ENCODE results near the gene PEPD. TPM values are rescaled to one million over a fixed set of nuclear protein-coding genes. Genes with fewer than 3 reads are reported as not detected.
A peak's percentile ranks its signal among the peaks of the same experiment; 100 is the strongest.

PEPD gene
- total and polyA plus RNA-seq, 2 experiments from 2014 or later = 141 to 175 TPM

DNA sequence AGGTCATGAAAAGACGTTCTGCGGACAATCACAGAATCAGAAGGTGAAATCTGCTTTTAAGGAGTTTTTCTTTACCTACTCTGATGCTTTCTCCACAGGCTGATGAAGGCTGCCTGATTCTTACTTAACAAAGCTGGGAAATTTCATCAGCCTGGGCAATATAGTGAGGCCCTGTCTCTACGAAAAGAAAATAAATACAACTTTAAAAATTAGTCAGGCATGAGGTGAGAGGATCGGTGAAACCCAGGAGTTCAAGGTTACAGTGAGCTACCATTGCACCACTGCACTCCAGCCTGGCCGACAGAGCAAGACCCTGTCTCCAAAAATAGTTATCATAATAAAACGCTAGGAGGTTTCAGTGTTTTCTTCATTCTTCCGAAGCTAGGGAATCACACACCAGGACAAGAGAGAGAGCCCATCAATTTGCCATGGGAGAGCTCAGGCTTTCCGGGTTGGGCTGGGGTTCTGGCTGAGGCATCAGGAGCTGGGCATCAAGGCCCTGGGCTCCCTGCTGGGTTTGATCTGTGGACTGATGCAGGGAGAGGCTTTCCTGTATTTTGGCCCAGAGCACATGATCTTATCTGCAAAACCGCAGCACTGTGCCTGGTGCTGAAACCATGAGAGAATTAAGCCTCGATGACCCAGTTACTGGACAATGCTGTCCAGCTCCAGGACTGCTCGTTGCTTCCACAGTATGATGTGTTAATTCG lies 173.1 kb downstream of the PEPD start:
- no peak overlapping the region for H3K4me3 ChIP-seq
- no peaks in the 10 kb centered on the region for H3K79me2 ChIP-seq
- H3K4me1 ChIP-seq (ENCODE audit: insufficient read depth) = no peaks in the 10 kb centered on the region
- no peaks in the 10 kb centered on the region for H4K20me1 ChIP-seq (ENCODE audit: insufficient read depth, poor library complexity, severe bottlenecking)
- H3K9me3 ChIP-seq (ENCODE audit: low read depth) = no peaks in the 10 kb centered on the region
- H3K27ac ChIP-seq = peak overlapping the region; percentile 37
- no peaks in the 10 kb centered on the region for H3K36me3 ChIP-seq (replicated peaks; ENCODE audit: insufficient read depth, low read depth)
- H3K9me2 ChIP-seq (replicated peaks; ENCODE audit: insufficient read depth) = no peaks in the 10 kb centered on the region
- DNase-seq (ENCODE audit: low spot score) = no peak
- H3K4me2 ChIP-seq = no peak overlapping the region
- WGBS (ENCODE audit: low lambda C conversion rate, missing lambda C conversion rate) = 74% methylated on average over 12 of the region's 12 CpGs
- peaks cover 4% of the 10 kb centered on the region for H3K27me3 ChIP-seq
- TF ChIP-seq EZH2phosphoT487 (IDR thresholded peaks at IDR 0.05; ENCODE audit: low read depth, severe bottlenecking, unreplicated experiment) (no peak), EZH2 (IDR thresholded peaks at IDR 0.05; ENCODE audit: borderline replicate concordance) (no peak)
- TF ChIP-seq, protein P1, sequence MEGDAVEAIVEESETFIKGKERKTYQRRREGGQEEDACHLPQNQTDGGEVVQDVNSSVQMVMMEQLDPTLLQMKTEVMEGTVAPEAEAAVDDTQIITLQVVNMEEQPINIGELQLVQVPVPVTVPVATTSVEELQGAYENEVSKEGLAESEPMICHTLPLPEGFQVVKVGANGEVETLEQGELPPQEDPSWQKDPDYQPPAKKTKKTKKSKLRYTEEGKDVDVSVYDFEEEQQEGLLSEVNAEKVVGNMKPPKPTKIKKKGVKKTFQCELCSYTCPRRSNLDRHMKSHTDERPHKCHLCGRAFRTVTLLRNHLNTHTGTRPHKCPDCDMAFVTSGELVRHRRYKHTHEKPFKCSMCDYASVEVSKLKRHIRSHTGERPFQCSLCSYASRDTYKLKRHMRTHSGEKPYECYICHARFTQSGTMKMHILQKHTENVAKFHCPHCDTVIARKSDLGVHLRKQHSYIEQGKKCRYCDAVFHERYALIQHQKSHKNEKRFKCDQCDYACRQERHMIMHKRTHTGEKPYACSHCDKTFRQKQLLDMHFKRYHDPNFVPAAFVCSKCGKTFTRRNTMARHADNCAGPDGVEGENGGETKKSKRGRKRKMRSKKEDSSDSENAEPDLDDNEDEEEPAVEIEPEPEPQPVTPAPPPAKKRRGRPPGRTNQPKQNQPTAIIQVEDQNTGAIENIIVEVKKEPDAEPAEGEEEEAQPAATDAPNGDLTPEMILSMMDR (IDR thresholded peaks at IDR 0.05; ENCODE audit: poor library complexity) = no peak
- no peak overlapping the region for H2AFZ ChIP-seq

DNA sequence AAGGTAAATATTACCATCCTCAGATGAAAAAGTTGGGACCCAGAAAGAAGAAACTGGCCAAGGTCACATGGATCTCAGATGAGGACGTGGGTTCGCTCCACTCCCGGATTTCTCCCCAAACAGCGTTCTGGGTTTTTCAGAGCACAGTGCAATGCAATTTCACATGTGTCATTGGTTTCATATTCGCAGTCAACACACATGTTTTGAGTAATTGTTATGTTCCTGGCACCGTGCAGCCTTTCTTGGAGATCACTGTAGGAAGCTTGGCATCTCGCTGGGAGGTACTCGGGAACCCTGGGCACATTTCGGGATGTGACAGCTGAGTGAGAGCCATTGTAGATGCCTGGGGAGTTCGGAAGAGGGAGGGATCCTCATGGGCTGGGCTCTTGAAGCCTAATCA lies 174.3 kb downstream of the PEPD start:
- WGBS (ENCODE audit: low lambda C conversion rate, missing lambda C conversion rate) = 87% methylated on average over 10 of the region's 10 CpGs
- TF ChIP-seq EZH2 (IDR thresholded peaks at IDR 0.05; ENCODE audit: borderline replicate concordance) = no peak
- no peak for TF ChIP-seq EZH2phosphoT487 (IDR thresholded peaks at IDR 0.05; ENCODE audit: low read depth, severe bottlenecking, unreplicated experiment)
- TF ChIP-seq, protein P1 (IDR thresholded peaks at IDR 0.05; ENCODE audit: poor library complexity) = no peak
- no peak for DNase-seq (ENCODE audit: low spot score)

DNA sequence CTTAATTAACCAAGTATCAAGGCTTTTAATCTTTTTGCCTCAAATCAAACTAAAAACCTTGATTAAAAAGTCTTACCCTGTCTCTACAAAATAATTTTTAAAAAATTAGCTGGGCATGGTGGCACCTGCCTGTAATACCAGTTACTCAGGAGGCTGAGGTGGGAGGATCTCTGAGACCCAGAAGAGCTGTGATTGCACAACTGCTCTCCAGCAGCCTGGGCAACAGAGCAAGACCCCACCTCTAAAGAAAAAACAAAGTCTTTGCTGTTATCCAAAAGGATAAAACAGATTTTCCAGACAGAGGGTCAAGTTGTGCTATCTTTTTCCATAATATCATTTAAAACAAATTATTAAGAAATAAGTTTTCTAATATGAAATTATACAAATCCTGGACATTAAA lies 174.9 kb downstream of the PEPD start:
- H3K79me2 ChIP-seq = no peaks in the 10 kb centered on the region
- TF ChIP-seq EZH2phosphoT487 (IDR thresholded peaks at IDR 0.05; ENCODE audit: low read depth, severe bottlenecking, unreplicated experiment) (no peak), EZH2 (IDR thresholded peaks at IDR 0.05; ENCODE audit: borderline replicate concordance) (no peak)
- TF ChIP-seq, protein P1 (IDR thresholded peaks at IDR 0.05; ENCODE audit: poor library complexity) = no peak
- H3K27me3 ChIP-seq = peaks cover 4% of the 10 kb centered on the region
- no peak overlapping the region for H3K27ac ChIP-seq
- H3K9me3 ChIP-seq (ENCODE audit: low read depth) = no peaks in the 10 kb centered on the region
- H2AFZ ChIP-seq = no peak overlapping the region
- H3K9me2 ChIP-seq (replicated peaks; ENCODE audit: insufficient read depth) = no peaks in the 10 kb centered on the region
- no peaks in the 10 kb centered on the region for H3K36me3 ChIP-seq (replicated peaks; ENCODE audit: insufficient read depth, low read depth)
- no peak overlapping the region for H3K4me3 ChIP-seq
- H3K4me2 ChIP-seq = no peak overlapping the region
- no peak for DNase-seq (ENCODE audit: low spot score)
- H3K4me1 ChIP-seq (ENCODE audit: insufficient read depth) = no peaks in the 10 kb centered on the region
- no peaks in the 10 kb centered on the region for H4K20me1 ChIP-seq (ENCODE audit: insufficient read depth, poor library complexity, severe bottlenecking)

More for the DNA sequence above, 174.3 kb downstream of the PEPD start:
- Histone ChIP-seq H2AFZ (no peak overlapping the region), H3K27me3 (peaks cover 4% of the 10 kb centered on the region), H3K27ac (no peak overlapping the region), H3K36me3 (replicated peaks; ENCODE audit: insufficient read depth, low read depth) (no peaks in the 10 kb centered on the region), H3K9me3 (ENCODE audit: low read depth) (no peaks in the 10 kb centered on the region), H3K9me2 (replicated peaks; ENCODE audit: insufficient read depth) (no peaks in the 10 kb centered on the region), H4K20me1 (ENCODE audit: insufficient read depth, poor library complexity, severe bottlenecking) (no peaks in the 10 kb centered on the region), H3K4me2 (no peak overlapping the region), H3K4me1 (ENCODE audit: insufficient read depth) (no peaks in the 10 kb centered on the region), H3K79me2 (no peaks in the 10 kb centered on the region), H3K4me3 (no peak overlapping the region)

All from hepatocyte (in vitro differentiated cells).